GM08714 (cell line): ENCODE measurements around the gene RAPGEF4.

Experiments
- H3K4me3 ChIP-seq: fragments of 200-500 bp; sonication (Bioruptor generic); 2 replicates; pipeline ENCODE4 v1.5.1; 2014; ENCODE audit warnings: mild to moderate bottlenecking, low read length, inconsistent platforms
- ZNF274 ChIP-seq: IDR thresholded peaks from 2 replicates; pipeline ENCODE4 v1.6.1; 2012; ENCODE audit warnings: mild to moderate bottlenecking, low read depth, low read length

RAPGEF4 gene

GRCh38 chr2:172988728-172989127, 253.1 kb downstream of the RAPGEF4 start:
- no peak overlapping the region for H3K4me3 ChIP-seq
- no peak for TF ChIP-seq ZNF274

DNA sequence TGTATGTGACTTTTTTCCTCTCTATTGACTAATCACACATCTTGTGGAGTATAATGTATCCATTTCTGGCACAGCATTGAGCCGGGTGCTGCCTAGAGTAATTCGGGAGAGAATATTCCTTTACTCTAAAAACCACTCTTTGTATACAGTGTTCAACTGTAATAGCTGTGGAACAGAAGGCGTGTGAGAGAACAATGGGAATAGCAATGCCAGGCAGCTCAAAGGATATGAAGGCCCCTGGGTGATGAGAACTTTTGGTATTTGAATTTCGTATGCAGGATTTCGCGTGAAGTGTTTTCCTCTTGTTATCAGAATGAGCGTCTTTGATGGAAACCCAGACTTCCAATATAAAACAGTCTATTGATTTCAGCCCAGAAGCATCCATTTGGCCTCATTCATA, 255.4 kb downstream of the RAPGEF4 start:
- TF ChIP-seq ZNF274, result no peak
- H3K4me3 ChIP-seq, result no peak overlapping the region

DNA sequence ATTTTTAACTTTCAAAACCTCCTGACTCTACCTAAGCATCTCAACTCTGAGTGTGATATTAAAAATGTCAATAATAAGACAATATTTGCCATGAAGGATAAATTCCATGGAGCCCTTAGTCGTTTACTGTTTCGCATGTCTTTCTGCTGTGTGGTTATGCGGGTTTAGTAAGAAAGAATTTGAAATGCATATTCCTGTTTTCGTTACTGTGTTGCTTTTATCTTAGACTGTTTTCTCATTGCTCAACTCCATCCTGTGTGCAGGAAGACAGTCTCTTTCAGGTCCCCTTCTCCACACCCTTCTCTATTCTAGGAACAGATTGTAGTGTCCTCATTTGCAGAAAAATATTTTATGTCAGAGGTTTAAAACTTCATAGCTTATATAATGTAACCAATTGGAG, 257.5 kb downstream of the RAPGEF4 start:
- no peak for TF ChIP-seq ZNF274
- no peak overlapping the region for H3K4me3 ChIP-seq

DNA sequence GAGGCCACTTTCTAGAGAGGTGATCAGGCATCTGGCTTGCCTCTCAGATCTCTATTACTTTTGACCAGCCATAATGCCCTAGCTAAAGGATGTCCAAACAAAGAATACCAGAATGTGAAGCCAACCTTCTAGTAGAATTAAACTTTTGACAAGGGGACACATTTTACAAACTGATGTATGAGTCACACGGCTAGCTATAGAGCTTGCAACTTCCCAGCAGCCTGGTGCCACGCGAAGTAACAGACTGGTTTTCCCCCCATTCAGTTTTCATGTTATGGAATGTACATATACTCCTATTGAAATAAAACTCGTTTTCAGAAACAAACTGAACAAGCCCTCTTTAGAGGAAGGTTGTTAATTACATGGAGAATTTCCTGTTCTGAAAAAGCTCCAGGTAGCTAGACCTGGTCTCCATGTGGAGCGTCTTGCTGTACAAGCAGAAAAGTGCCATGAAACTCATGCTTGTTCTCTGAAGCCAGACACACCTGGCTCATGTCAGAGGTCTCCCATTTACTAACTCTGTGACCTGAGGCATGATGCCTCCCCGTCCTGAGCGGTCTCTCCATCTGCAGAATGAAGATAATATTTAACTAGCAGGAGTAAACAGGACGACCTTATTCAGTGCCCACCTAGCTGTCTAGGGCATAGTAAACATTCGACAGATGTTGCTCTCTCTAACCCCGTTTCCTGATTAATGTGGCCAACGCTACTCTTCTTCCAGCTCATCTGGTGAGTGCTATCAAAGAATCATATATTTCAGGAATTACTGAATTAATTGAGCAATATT, 258.5 kb downstream of the RAPGEF4 start:
- no peak for TF ChIP-seq ZNF274
- no peak overlapping the region for H3K4me3 ChIP-seq

- no peak for TF ChIP-seq ZNF274
- H3K4me3 ChIP-seq, result no peak overlapping the region
These were observed 259.2 kb downstream of the RAPGEF4 start for GRCh38 chr2:172994864-172995263.

- TF ChIP-seq ZNF274, result no peak
- H3K4me3 ChIP-seq, result no peak overlapping the region
These were observed 259.9 kb downstream of the RAPGEF4 start for GRCh38 chr2:172995323-172996244.

DNA sequence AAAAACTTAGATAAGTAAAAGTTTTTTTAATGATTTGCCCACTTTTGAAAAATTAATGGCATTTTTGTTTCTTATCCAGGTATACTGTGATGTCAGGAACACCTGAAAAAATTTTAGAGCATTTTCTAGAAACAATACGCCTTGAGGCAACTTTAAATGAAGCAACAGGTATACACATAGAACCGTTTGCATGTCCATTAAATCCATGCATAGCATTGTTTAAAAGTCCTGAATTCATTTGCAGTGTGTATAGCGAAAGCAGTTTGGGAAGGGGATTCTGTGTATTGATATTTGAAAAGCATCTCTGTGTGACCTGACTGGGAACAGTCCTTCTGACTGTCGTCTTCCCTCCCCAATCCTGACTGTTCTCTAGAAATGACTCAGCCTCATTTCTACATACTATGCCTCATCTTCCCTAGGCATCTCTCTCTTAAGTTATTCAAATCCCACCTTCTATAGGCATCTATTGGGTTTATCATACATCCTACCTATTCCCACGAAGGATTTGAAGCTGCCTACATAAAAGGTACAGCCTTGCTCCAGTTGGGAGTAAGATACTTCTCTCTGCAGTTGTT, 260.8 kb downstream of the RAPGEF4 start:
- no peak overlapping the region for H3K4me3 ChIP-seq
- no peak for TF ChIP-seq ZNF274

DNA sequence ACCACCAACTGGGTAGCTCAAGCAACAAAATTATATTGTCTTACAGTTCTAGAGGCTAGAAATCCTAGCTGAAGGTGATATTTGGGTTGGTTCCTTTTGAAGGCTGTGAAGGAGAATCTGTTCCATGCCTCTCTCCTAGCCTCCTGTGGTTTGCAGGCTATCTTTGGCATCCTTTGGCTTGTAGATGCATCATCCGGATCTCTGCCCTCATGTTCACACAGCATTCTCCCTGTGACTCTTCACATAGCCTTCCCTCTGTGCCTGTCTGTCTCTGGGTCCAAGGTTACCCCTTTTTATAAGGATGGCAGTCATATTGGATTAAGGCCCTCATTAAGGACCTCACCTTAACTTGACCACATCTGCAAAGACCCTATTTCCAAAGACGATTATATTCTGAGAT, 261.4 kb downstream of the RAPGEF4 start:
- H3K4me3 ChIP-seq, result no peak overlapping the region
- TF ChIP-seq ZNF274, result no peak

DNA sequence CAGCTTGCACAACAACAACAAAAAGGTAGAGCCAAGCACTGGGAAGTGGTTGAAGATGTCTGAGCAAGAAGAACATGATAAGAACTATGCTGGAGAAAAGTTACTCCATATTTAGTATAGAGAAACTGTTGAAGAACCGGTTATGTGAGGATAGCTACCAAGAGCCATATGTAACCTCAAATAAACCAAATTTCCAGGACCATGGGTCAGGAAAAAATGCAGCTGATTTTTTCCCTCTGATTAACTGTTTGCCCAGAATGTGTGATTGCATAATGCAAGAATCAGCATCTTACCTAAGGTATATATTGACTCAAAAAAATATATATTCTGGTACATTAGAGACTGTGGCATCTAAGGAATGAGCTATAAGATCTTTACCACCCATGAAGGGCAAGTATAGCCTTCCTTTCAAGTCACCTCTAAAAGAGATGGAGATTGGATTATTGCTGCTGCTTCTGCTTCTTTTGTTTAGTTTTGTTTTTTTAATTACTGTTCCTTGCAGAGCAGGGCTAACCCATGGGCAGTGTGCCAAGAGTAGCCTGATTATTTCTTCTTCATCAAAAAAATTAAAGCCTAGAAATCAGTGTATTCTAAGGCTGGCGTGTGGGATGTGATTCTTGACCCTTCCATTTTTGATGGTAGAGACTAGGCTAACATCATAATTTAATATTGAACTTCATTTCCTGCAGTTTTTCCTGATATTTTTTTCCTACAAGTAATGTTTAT, 263.1 kb downstream of the RAPGEF4 start:
- TF ChIP-seq ZNF274, result no peak
- no peak overlapping the region for H3K4me3 ChIP-seq

DNA sequence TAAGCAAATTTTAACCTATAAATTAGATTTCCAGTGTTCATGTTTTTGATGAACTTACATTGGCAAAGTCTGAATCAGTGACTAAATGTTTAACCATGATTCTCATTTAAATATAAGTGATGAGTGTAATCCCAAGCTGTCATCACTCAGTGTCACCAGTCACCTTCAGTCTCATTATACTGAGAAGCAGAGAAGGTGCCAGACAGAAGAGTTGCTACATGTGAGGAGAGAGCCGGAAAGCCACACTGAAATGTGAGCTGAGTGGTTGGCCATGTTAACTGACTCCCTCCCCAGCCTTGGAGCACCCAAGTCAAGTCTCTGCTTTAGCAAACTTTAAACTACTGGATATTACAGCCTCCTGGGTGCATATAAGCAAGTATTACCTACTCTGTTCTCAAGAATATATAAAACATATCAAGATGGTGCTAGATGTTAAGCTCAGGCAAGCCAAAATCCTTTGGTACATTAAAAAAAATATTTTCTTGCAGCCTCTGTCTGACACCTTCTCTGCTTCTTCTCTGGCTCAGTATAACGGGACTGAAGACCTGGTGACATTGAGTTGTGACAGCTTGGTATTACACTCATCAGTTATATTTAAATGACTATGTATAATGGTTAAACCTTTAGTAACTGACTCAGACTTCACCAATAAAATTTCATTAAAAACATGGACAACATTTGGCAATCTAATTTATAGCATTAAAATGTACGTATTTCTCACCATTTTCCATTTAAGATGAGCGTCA, 264.2 kb downstream of the RAPGEF4 start:
- H3K4me3 ChIP-seq, result no peak overlapping the region
- no peak for TF ChIP-seq ZNF274

DNA sequence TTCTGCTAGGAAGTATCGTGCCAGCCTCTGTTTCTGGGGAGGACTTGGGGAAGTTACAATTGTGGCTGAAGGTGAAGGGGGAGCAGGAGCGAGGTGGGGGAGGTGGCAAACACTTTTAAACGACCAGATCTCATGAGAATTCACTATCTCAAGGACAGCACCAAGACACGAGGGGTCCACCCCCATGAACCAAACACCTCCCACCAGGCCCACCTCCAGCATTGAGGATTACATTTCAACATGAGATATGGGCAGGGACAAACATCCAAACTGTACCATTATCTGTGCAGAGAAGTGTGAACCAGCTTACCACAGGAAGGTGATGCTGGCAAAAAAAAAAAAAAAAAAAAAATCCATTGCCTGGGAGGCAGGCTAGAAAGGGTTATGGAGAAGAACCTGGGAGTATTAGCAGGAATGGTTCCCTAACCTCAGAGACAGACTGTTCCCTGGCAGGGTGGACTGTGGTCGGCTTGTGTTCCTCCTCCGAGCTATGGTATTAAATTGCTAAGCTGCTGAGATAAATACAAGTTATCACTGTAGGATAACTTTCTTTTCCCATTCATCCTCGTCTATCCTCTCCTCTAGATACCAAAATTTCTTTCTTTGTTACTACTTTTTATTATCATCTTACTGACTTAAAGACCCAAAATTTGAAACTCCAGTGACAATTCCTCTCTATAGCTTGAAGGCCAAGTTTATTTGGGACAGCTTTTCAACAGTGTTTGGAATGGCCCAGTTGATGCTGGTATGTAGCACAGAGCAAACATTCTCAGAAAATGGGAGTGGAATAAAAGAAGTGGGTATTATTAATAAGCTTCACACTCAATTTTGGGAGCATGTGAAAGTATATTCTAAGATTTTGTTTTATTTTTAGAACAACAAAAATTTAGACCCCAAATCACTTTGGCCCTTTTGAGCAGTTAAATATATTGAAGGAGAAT, 266.3 kb downstream of the RAPGEF4 start:
- TF ChIP-seq ZNF274, result no peak
- no peak overlapping the region for H3K4me3 ChIP-seq

- H3K4me3 ChIP-seq, result no peak overlapping the region
- TF ChIP-seq ZNF274, result no peak
These were observed 267.3 kb downstream of the RAPGEF4 start for GRCh38 chr2:173002751-173003541.

GRCh38 chr2:173008786-173009185, 273.1 kb downstream of the RAPGEF4 start:
- H3K4me3 ChIP-seq, result no peak overlapping the region
- no peak for TF ChIP-seq ZNF274
